Type B pancreatic cell (in vitro differentiated cells): ENCODE measurements around the gene SMO. TPM values are rescaled to one million over a fixed set of nuclear protein-coding genes. Genes with fewer than 3 reads are reported as not detected.

Experiments
- DNase-seq: peaks from one replicate; pipeline ENCODE4 v3.0.0; 2021; ENCODE audit warnings: mixed read lengths; ENCODE audit not compliant: unreplicated experiment; ENCODE audit errors: extremely low spot score
- H3K27ac Mint-ChIP-seq: 2 replicates; pipeline ENCODE4 v1.8.0; 2021; ENCODE audit warnings: mild to moderate bottlenecking, mixed read lengths
- H3K27me3 Mint-ChIP-seq: 2 replicates; pipeline ENCODE4 v1.8.0; 2021; ENCODE audit warnings: mixed read lengths
- H3K36me3 Mint-ChIP-seq: 2 replicates; pipeline ENCODE4 v1.8.0; 2021; ENCODE audit warnings: mixed read lengths
- H3K4me1 Mint-ChIP-seq: one replicate; pipeline ENCODE4 v1.8.0; 2021; ENCODE audit warnings: mixed read lengths; ENCODE audit not compliant: unreplicated experiment
- H3K4me3 Mint-ChIP-seq: 2 replicates; pipeline ENCODE4 v1.8.0; 2021; ENCODE audit warnings: mild to moderate bottlenecking, mixed read lengths
- H3K9me3 Mint-ChIP-seq: 2 replicates; pipeline ENCODE4 v1.8.0; 2021; ENCODE audit warnings: mixed read lengths
- CTCF ChIP-seq: fragments of 200-600 bp; sonication (generic); conservative IDR thresholded peaks from 2 replicates; pipeline ENCODE4 v1.5.0; 2021; ENCODE audit warnings: antibody characterized with exemption, mild to moderate bottlenecking
- long read RNA-seq: library from polyadenylated mRNA; unstranded; transcript quantifications from one replicate; pipeline ENCODE4 v2.0.0, GENCODE V29; 2020
- total RNA-seq: library from RNA; stranded (reverse); gene quantifications from 2 replicates; pipeline ENCODE4 v1.2.1, GENCODE V29; 2021; ENCODE audit warnings: low replicate concordance

SMO gene
- total RNA-seq: 38.6 and 94.9 TPM in 2 replicates
- long read RNA-seq, partial matches to known transcripts: 0 of 3 reads
- long read RNA-seq, other reads (novel, unspliced or antisense): 3 of 3 reads

DNA sequence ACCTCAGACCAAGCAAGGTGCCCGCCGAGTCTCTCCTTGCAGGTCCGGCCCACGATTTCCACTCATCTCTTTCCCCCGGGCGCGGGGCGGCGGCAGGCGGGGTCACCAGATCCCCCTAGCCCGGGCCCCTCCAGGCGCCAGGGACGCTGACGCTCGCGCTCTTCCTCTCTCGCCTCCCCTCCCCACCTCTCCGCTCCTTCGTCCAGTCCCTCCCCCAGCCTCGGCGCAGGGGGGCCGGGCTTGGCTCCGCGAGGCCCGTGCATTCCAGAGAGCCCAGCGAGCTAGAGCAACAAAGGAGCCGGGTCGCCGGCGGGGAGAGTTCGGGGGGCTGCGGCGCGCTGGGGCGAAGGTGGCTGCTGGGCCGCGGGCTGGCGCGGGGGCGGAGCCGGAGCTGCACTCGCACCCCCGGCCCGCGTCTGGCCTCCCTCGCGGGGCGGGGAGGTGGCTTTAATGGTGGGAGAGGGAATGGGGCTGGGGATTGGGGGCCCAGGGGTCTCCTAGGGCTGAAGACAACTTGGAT lies at the start of gene SMO:
Gene SMO (plus strand): TSS at position 262 of the 520 bp plus-strand sequence. CDS start 519 bp downstream, outside the sequence.
- H3K36me3 Mint-ChIP-seq: peaks cover 20% of the 10 kb centered on the region
- H3K4me3 Mint-ChIP-seq: peak within 1 kb of the TSS; percentile 98
- H3K27me3 Mint-ChIP-seq: peaks cover 4% of the 10 kb centered on the region
- DNase-seq: peak; percentile 92
- no peaks in the 10 kb centered on the region for H3K9me3 Mint-ChIP-seq
- H3K27ac Mint-ChIP-seq: peak within 1 kb of the TSS; percentile 70
- H3K4me1 Mint-ChIP-seq: peaks cover 29% of the 10 kb centered on the region
- TF ChIP-seq CTCF: no peak

DNA sequence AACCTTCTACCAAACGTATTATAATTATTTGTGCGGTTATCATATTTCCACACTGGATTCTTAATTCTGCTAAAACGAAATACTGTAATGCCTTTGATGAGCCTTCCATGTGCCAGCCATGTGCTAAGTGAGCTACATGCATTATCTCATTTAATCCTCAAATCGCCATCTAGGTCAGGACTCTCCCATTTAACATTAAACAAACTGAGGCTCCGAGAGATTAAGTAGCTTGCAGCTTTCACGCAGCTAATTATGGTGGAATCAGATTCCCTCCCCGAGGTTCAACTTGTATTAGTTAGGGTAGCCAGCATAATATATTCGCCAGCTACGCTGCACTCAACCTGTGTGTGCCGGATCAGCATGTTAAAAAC lies 44.7 kb upstream of the SMO start:
- Mint-ChIP-seq H3K9me3 (no peaks in the 10 kb centered on the region), H3K4me3 (peak overlapping the region; percentile 89)

GRCh38 chr7:129144095-129144833 lies 44.2 kb upstream of the SMO start, which contains the start of gene TSPAN33:
TSS of gene TSPAN33 (plus strand) at chr7:129144707. CDS start at chr7:129144981, 274 bp downstream.
- H3K36me3 Mint-ChIP-seq: no peaks in the 10 kb centered on the region
- peak within 1 kb of the TSS; percentile 38 for H3K27ac Mint-ChIP-seq
- no peak for TF ChIP-seq CTCF
- peak; percentile 77 for DNase-seq
- H3K4me3 Mint-ChIP-seq: peak within 1 kb of the TSS; percentile 89
- H3K4me1 Mint-ChIP-seq: peaks cover 9% of the 10 kb centered on the region
- peaks cover 71% of the 10 kb centered on the region for H3K27me3 Mint-ChIP-seq
- H3K9me3 Mint-ChIP-seq: no peaks in the 10 kb centered on the region

More for the DNA sequence above, 44.7 kb upstream of the SMO start:
- Mint-ChIP-seq H3K4me1 (peaks cover 5% of the 10 kb centered on the region), H3K27ac (no peak overlapping the region), H3K27me3 (peaks cover 68% of the 10 kb centered on the region), H3K36me3 (no peaks in the 10 kb centered on the region)
- DNase-seq: no peak
- TF ChIP-seq CTCF: no peak

DNA sequence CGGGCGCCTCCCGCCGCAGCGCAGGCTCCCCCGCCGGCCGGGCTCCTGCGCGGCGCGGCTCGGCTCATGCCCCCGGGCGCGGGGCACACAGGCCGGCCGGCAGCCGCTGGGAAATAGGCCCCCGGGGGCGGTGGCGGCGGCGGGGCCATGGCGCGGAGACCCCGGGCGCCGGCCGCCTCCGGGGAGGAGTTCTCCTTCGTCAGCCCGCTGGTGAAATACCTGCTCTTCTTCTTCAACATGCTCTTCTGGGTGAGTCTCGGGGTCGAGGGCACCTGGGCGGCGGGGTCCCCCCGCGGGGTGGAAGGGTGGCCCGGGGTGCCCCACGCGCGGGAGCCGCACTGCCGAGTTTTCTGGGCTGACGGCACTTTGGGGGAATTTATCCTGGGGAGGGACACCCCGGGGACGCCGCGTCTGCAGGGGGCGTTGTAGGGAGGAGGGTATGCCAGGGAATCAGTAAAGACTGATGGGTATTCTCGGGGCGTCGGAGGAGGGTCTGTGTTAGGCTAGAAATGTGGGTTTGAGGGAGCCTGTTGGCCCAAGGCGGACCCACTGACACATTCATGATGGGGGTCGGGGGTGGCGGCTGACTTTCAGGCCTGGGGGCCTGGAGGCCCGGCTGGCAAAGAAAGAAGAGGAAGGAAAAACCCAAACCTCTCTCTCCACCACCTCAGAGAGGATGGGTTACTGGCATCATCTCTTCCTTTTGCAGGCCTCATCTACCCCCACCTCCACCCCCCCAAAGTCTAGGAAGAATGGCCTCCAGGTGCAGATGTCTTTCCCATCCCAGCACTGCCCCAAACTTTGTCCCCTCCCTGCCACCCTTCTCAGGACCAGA lies 43.4 kb upstream of the SMO start:
- H3K36me3 Mint-ChIP-seq: no peaks in the 10 kb centered on the region
- H3K9me3 Mint-ChIP-seq: no peaks in the 10 kb centered on the region
- H3K27me3 Mint-ChIP-seq: peaks cover 71% of the 10 kb centered on the region
- no peak for DNase-seq
- no peak overlapping the region for H3K27ac Mint-ChIP-seq
- peaks cover 9% of the 10 kb centered on the region for H3K4me1 Mint-ChIP-seq
- peak overlapping the region; percentile 85 for H3K4me3 Mint-ChIP-seq
- TF ChIP-seq CTCF: peak; percentile 16

GRCh38 chr7:129146237-129146979 lies 42.0 kb upstream of the SMO start:
- Mint-ChIP-seq H3K27me3 (peaks cover 74% of the 10 kb centered on the region), H3K27ac (no peak overlapping the region), H3K9me3 (no peaks in the 10 kb centered on the region), H3K4me1 (peaks cover 9% of the 10 kb centered on the region), H3K4me3 (peak overlapping the region; percentile 85), H3K36me3 (no peaks in the 10 kb centered on the region)
- no peak for TF ChIP-seq CTCF
- no peak for DNase-seq
